Caco-2 (cell line): ENCODE data around the gene LRRK1. TPM values are rescaled to one million over a fixed set of nuclear protein-coding genes. Genes with fewer than 3 reads are reported as not detected.

Experiments
- BruUV-seq: library from RNA; stranded (reverse); fragments of 400-500 nt; replicated peaks from 2 replicates; lab custom pipeline; 2021; lab: Mats Ljungman, UMichigan
- CTCF ChIA-PET: fragments of 300-600 bp; sonication (Branson Sonifier 250); formaldehyde crosslinking; loops from one replicate; lab custom pipeline; 2022; ENCODE audit warnings: antibody characterized with exemption; lab: Charles Lee
- POLR2A ChIA-PET: fragments of 300-600 bp; sonication (Branson Sonifier 250); formaldehyde crosslinking; loops from one replicate; lab custom pipeline; 2022; ENCODE audit warnings: antibody characterized with exemption; lab: Charles Lee
- DNase-seq, 2 experiments: peaks; one replicate each; pipeline versions ENCODE4 v3.0.0 to v3.0.0-alpha.2; 2020 to 2022
- H3K27me3 ChIP-seq: replicated peaks from 2 replicates; pipeline ENCODE4 v1.6.0; 2011; ENCODE audit warnings: low read length; ENCODE audit not compliant: control insufficient read depth, insufficient read depth
- H3K36me3 ChIP-seq: 2 replicates; pipeline ENCODE4 v1.5.1; 2011; ENCODE audit warnings: low read length; ENCODE audit not compliant: control insufficient read depth, insufficient read depth
- H3K4me1 ChIP-seq: fragments of 250-450 bp; sonication (Bioruptor Pico); 2 replicates; pipeline ENCODE4 v1.5.1; 2020; ENCODE audit warnings: mild to moderate bottlenecking
- H3K4me3 ChIP-seq: 2 replicates; pipeline ENCODE4 v1.5.1; 2011; ENCODE audit warnings: low read depth, mild to moderate bottlenecking, control low read depth, low read length
- H3K9me3 ChIP-seq: fragments of 250-450 bp; sonication (Bioruptor Pico); 2 replicates; pipeline ENCODE4 v1.5.1; 2020; ENCODE audit warnings: mild to moderate bottlenecking, moderate library complexity
- H3K27ac Mint-ChIP-seq: one replicate; pipeline ENCODE4 v1.8.0; 2022; ENCODE audit warnings: mixed read lengths; ENCODE audit not compliant: unreplicated experiment
- H3K27me3 Mint-ChIP-seq: one replicate; pipeline ENCODE4 v1.8.0; 2022; ENCODE audit warnings: mixed read lengths; ENCODE audit not compliant: insufficient read depth, unreplicated experiment
- H3K36me3 Mint-ChIP-seq: one replicate; pipeline ENCODE4 v1.8.0; 2022; ENCODE audit warnings: mild to moderate bottlenecking, mixed read lengths; ENCODE audit not compliant: insufficient read depth, unreplicated experiment
- H3K4me1 Mint-ChIP-seq: one replicate; pipeline ENCODE4 v1.8.0; 2022; ENCODE audit warnings: low read depth, mixed read lengths; ENCODE audit not compliant: unreplicated experiment
- H3K4me3 Mint-ChIP-seq: one replicate; pipeline ENCODE4 v1.8.0; 2022; ENCODE audit warnings: mild to moderate bottlenecking, moderate library complexity, mixed read lengths; ENCODE audit not compliant: unreplicated experiment
- H3K9me3 Mint-ChIP-seq: one replicate; pipeline ENCODE4 v1.8.0; 2022; ENCODE audit warnings: mixed read lengths; ENCODE audit not compliant: unreplicated experiment
- CTCF ChIP-seq, 2 experiments: fragments of 200-600 bp in 1 of 2; IDR thresholded peaks; 1 replicate in 1 of 2; 2 replicates in 1 of 2; pipeline versions ENCODE4 v1.5.1 to v1.8.0; 2011 to 2022; ENCODE audit warnings: antibody characterized with exemption in 1 of 2, control low read depth in 1 of 2, inconsistent platforms in 1 of 2, low read depth in 1 of 2, low read length in 1 of 2, mild to moderate bottlenecking in 1 of 2, moderate library complexity in 1 of 2; ENCODE audit not compliant: insufficient read depth in 1 of 2, severe bottlenecking in 1 of 2, unreplicated experiment in 1 of 2
- intact Hi-C: fragments of 100-400 bp; cut with micrococcal nuclease; formaldehyde crosslinking; loops from one replicate; pipeline ENCODE4 v1.10.0; 2022; ENCODE audit not compliant: unreplicated experiment
- total RNA-seq: library from RNA; stranded (reverse); gene quantifications from 2 replicates; pipeline ENCODE4 v1.2.3, GENCODE V29; 2022

The LRRK1 gene
- total RNA-seq, 1 experiment from 2014 or later = 12.0 TPM

GRCh38 chr15:101081900-101082299 lies 162.7 kb downstream of the LRRK1 start:
- H3K27me3 Mint-ChIP-seq = peaks cover 3% of the 10 kb centered on the region
- no peaks in the 10 kb centered on the region for H3K9me3 Mint-ChIP-seq
- intact Hi-C loops = no loop called here
- peaks cover 9% of the 10 kb centered on the region for H3K4me1 Mint-ChIP-seq
- no peak for DNase-seq
- CTCF ChIA-PET = no interaction called here
- BruUV-seq = no TSS peak
- no peak overlapping the region for H3K4me3 Mint-ChIP-seq
- Histone ChIP-seq H3K36me3 (no peaks in the 10 kb centered on the region), H3K4me3 (no peak overlapping the region), H3K27me3 (no peaks in the 10 kb centered on the region), H3K9me3 (no peaks in the 10 kb centered on the region), H3K4me1 (no peaks in the 10 kb centered on the region)
- no peak for TF ChIP-seq CTCF (IDR thresholded peaks at IDR 0.05; ENCODE audit: insufficient read depth in 1 of 2, low read depth in 1 of 2, low read length in 1 of 2, severe bottlenecking in 1 of 2, unreplicated experiment in 1 of 2)
- no peaks in the 10 kb centered on the region for H3K36me3 Mint-ChIP-seq
- H3K27ac Mint-ChIP-seq = no peak overlapping the region
- POLR2A ChIA-PET = no interaction called here

GRCh38 chr15:101083336-101084045 lies 164.3 kb downstream of the LRRK1 start:
- BruUV-seq = no TSS peak
- no peaks in the 10 kb centered on the region for H3K36me3 Mint-ChIP-seq
- no peaks in the 10 kb centered on the region for H3K4me1 Mint-ChIP-seq
- no peaks in the 10 kb centered on the region for H3K4me1 ChIP-seq
- no peaks in the 10 kb centered on the region for H3K9me3 ChIP-seq
- ChIA-PET CTCF (no interaction called here), POLR2A (no interaction called here)
- H3K27ac Mint-ChIP-seq = no peak overlapping the region
- H3K27me3 Mint-ChIP-seq = peaks cover 3% of the 10 kb centered on the region
- DNase-seq = no peak
- H3K4me3 ChIP-seq = no peak overlapping the region
- no peak for TF ChIP-seq CTCF (IDR thresholded peaks at IDR 0.05; ENCODE audit: insufficient read depth in 1 of 2, low read depth in 1 of 2, low read length in 1 of 2, severe bottlenecking in 1 of 2, unreplicated experiment in 1 of 2)
- no peaks in the 10 kb centered on the region for H3K27me3 ChIP-seq
- intact Hi-C loops = no loop called here
- H3K4me3 Mint-ChIP-seq = no peak overlapping the region
- no peaks in the 10 kb centered on the region for H3K36me3 ChIP-seq
- no peaks in the 10 kb centered on the region for H3K9me3 Mint-ChIP-seq

GRCh38 chr15:101084801-101085200 lies 165.6 kb downstream of the LRRK1 start:
- CTCF ChIA-PET = no interaction called here
- POLR2A ChIA-PET = no interaction called here
- no peak overlapping the region for H3K4me3 ChIP-seq
- no peak for DNase-seq
- Mint-ChIP-seq H3K9me3 (no peaks in the 10 kb centered on the region), H3K4me1 (peaks cover 6% of the 10 kb centered on the region), H3K27me3 (peaks cover 3% of the 10 kb centered on the region), H3K36me3 (no peaks in the 10 kb centered on the region), H3K27ac (no peak overlapping the region), H3K4me3 (no peak overlapping the region)
- no peaks in the 10 kb centered on the region for H3K9me3 ChIP-seq
- no peak for TF ChIP-seq CTCF (IDR thresholded peaks at IDR 0.05; ENCODE audit: insufficient read depth in 1 of 2, low read depth in 1 of 2, low read length in 1 of 2, severe bottlenecking in 1 of 2, unreplicated experiment in 1 of 2)
- no TSS peak for BruUV-seq
- intact Hi-C loops = no loop called here
- no peaks in the 10 kb centered on the region for H3K4me1 ChIP-seq
- no peaks in the 10 kb centered on the region for H3K27me3 ChIP-seq
- H3K36me3 ChIP-seq = no peaks in the 10 kb centered on the region
